ENCODE measurements around the gene ZNF574.

GRCh38 chr19:42080764-42081375 lies 4.9 kb downstream of the ZNF574 start:
- no peak for TF ChIP-seq CTCF (conservative IDR thresholded peaks at IDR 0.05; ENCODE audit: low read depth in 2 of 2)
- no peak for TF ChIP-seq POLR2AphosphoS5 (IDR thresholded peaks at IDR 0.05; ENCODE audit: low read depth)
- TF ChIP-seq EZH2 (IDR thresholded peaks at IDR 0.05; ENCODE audit: low read depth, unreplicated experiment): no peak
